ENCODE data around the gene FBXW7.

Gene FBXW7

GRCh38 chr4:152294331-152294730 is 241.6 kb downstream of the FBXW7 start:
- CTCF ChIA-PET: no interaction called here
- H3K4me1 ChIP-seq (ENCODE audit: control insufficient read depth, insufficient read depth, low read length): no peaks in the 10 kb centered on the region
- H3K27ac ChIP-seq (ENCODE audit: extremely low read depth, low read depth, low read length): no peak overlapping the region
- TF ChIP-seq ZNF600 (tag by site-specific recombination; IDR thresholded peaks at IDR 0.05) (no peak), ZNF341 (tag by site-specific recombination; IDR thresholded peaks at IDR 0.05; ENCODE audit: low read depth) (0 out of 2 replicates have a peak, but pooled peaks have one; percentile 16), SP3 (tag by site-specific recombination; IDR thresholded peaks at IDR 0.05) (no peak), ZSCAN4 (tag by site-specific recombination; IDR thresholded peaks at IDR 0.05) (no peak), ZNF580 (tag by site-specific recombination; IDR thresholded peaks at IDR 0.05) (no peak), PRDM6 (tag by site-specific recombination; IDR thresholded peaks at IDR 0.05) (no peak)
- POLR2A ChIA-PET: no interaction called here
- no peaks in the 10 kb centered on the region for H3K9me3 ChIP-seq (ENCODE audit: control insufficient read depth, insufficient read depth, low read depth, low read length)
- H3K36me3 ChIP-seq (ENCODE audit: control insufficient read depth in 2 of 2, insufficient read depth in 1 of 2, low read length in 2 of 2): no peaks in the 10 kb centered on the region
- no peak overlapping the region for H3K4me3 ChIP-seq (ENCODE audit: low read depth, low read length)

- POLR2A ChIA-PET: no interaction called here
- H3K4me1 ChIP-seq (ENCODE audit: control insufficient read depth, insufficient read depth, low read length): no peaks in the 10 kb centered on the region
- H3K27ac ChIP-seq (ENCODE audit: extremely low read depth, low read depth, low read length): no peak overlapping the region
- H3K9me3 ChIP-seq (ENCODE audit: control insufficient read depth, insufficient read depth, low read depth, low read length): no peaks in the 10 kb centered on the region
- TF ChIP-seq ZNF362 (tag by site-specific recombination; IDR thresholded peaks at IDR 0.05): no peak
- TF ChIP-seq ZSCAN4 (tag by site-specific recombination; IDR thresholded peaks at IDR 0.05): no peak
- TF ChIP-seq ZNF16 (tag by site-specific recombination; IDR thresholded peaks at IDR 0.05; ENCODE audit: low read depth): no peak
- no peak for TF ChIP-seq ZNF624 (tag by site-specific recombination; IDR thresholded peaks at IDR 0.05)
- no peak for TF ChIP-seq GLI2 (tag by site-specific recombination; IDR thresholded peaks at IDR 0.05; ENCODE audit: borderline replicate concordance, low read depth)
- TF ChIP-seq ZNF48 (tag by site-specific recombination; IDR thresholded peaks at IDR 0.05): no peak
- no peak for TF ChIP-seq PATZ1 (tag by site-specific recombination; IDR thresholded peaks at IDR 0.05)
- TF ChIP-seq KLF10 (tag by site-specific recombination; IDR thresholded peaks at IDR 0.05): no peak
- TF ChIP-seq ZNF626 (tag by site-specific recombination; IDR thresholded peaks at IDR 0.05): no peak
- no peak for TF ChIP-seq WT1 (tag by site-specific recombination; IDR thresholded peaks at IDR 0.05)
- TF ChIP-seq ZNF19 (tag by site-specific recombination; IDR thresholded peaks at IDR 0.05; ENCODE audit: low read depth): no peak
- TF ChIP-seq ZXDB (tag by site-specific recombination; IDR thresholded peaks at IDR 0.05): no peak
- no peak for TF ChIP-seq HIC1 (tag by site-specific recombination; IDR thresholded peaks at IDR 0.05)
- no peak for TF ChIP-seq ZFP69B (tag by site-specific recombination; IDR thresholded peaks at IDR 0.05)
- no peak for TF ChIP-seq INSM2 (tag by site-specific recombination; IDR thresholded peaks at IDR 0.05)
- no peak for TF ChIP-seq ZNF423 (tag by site-specific recombination; IDR thresholded peaks at IDR 0.05)
- H3K36me3 ChIP-seq (ENCODE audit: control insufficient read depth in 2 of 2, insufficient read depth in 1 of 2, low read length in 2 of 2): no peaks in the 10 kb centered on the region
- no peak overlapping the region for H3K4me3 ChIP-seq (ENCODE audit: low read depth, low read length)
- CTCF ChIA-PET: no interaction called here
These were observed 242.4 kb downstream of the FBXW7 start for GRCh38 chr4:152293527-152293926.
